GM19239 (cell line): ENCODE data around the gene ZNHIT6.

Experiments used
- DNase-seq: peaks from one replicate; pipeline ENCODE4 v3.0.0; 2011; ENCODE audit warnings: low spot score; ENCODE audit not compliant: insufficient read length
- FAIRE-seq: peaks from 2 replicates; lab custom pipeline; 2011; peaks lifted over from hg19 to GRCh38; lab: Jason Lieb, UNC

The ZNHIT6 gene

GRCh38 chr1:85601901-85602300, 106.3 kb downstream of the ZNHIT6 start:
- FAIRE-seq (no peak), DNase-seq (no peak)

DNA sequence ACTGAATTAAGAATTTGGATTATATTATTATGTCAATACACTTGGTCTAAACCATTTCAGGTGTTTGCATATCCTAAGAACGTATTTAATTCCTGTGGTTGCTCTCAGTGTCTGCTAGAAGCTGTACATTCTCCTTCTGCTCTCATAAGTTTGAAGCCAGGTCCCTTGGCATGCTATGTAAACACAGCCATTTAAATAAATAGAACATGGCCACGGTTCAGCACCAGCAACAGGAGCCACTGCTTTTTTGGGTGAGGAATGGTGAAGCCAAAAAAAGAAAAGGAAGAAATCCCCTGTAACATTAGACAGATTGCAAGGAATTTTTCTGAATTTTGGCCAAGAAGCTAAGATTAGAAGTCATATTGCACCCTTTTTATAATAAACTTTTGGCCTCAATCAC, 108.6 kb downstream of the ZNHIT6 start:
- no peak for DNase-seq
- FAIRE-seq = no peak
